ENCODE data around the gene KHSRP. TPM values are rescaled to one million over a fixed set of nuclear protein-coding genes. Genes with fewer than 3 reads are reported as not detected.

KHSRP gene
- total RNA-seq, 1 donor from 2014 or later, result 175 TPM

- peak overlapping the region; percentile 88 for H3K4me3 ChIP-seq (ENCODE audit: low read depth, low read length)
- H3K27me3 ChIP-seq (ENCODE audit: control insufficient read depth, insufficient read depth, low read length), result no peaks in the 10 kb centered on the region
- no peak for TF ChIP-seq CTCF (IDR thresholded peaks at IDR 0.05; ENCODE audit: insufficient read depth, low read length, poor library complexity, severe bottlenecking)
- no peak for DNase-seq (ENCODE audit: low read depth)
- H3K36me3 ChIP-seq (ENCODE audit: control insufficient read depth, insufficient read depth, low read length), result peaks cover 2% of the 10 kb centered on the region
Observed at GRCh38 chr19:6392221-6393073, 32.2 kb downstream of the KHSRP start.

- Histone ChIP-seq H3K36me3 (ENCODE audit: control insufficient read depth, insufficient read depth, low read length) (peaks cover 2% of the 10 kb centered on the region), H3K4me3 (ENCODE audit: low read depth, low read length) (no peak overlapping the region), H3K27me3 (ENCODE audit: control insufficient read depth, insufficient read depth, low read length) (no peaks in the 10 kb centered on the region)
- no peak for TF ChIP-seq CTCF (IDR thresholded peaks at IDR 0.05; ENCODE audit: insufficient read depth, low read length, poor library complexity, severe bottlenecking)
- no peak for DNase-seq (ENCODE audit: low read depth)
Observed at GRCh38 chr19:6387372-6387771, 37.2 kb downstream of the KHSRP start.

- no peak for DNase-seq (ENCODE audit: low read depth)
- Histone ChIP-seq H3K4me3 (ENCODE audit: low read depth, low read length) (no peak overlapping the region), H3K36me3 (ENCODE audit: control insufficient read depth, insufficient read depth, low read length) (peaks cover 1% of the 10 kb centered on the region), H3K27me3 (ENCODE audit: control insufficient read depth, insufficient read depth, low read length) (no peaks in the 10 kb centered on the region)
- no peak for TF ChIP-seq CTCF (IDR thresholded peaks at IDR 0.05; ENCODE audit: insufficient read depth, low read length, poor library complexity, severe bottlenecking)
Observed at GRCh38 chr19:6384381-6384780, 40.2 kb downstream of the KHSRP start.

- Histone ChIP-seq H3K27me3 (ENCODE audit: control insufficient read depth, insufficient read depth, low read length) (no peaks in the 10 kb centered on the region), H3K36me3 (ENCODE audit: control insufficient read depth, insufficient read depth, low read length) (peaks cover 1% of the 10 kb centered on the region), H3K4me3 (ENCODE audit: low read depth, low read length) (no peak overlapping the region)
- TF ChIP-seq CTCF (IDR thresholded peaks at IDR 0.05; ENCODE audit: insufficient read depth, low read length, poor library complexity, severe bottlenecking), result no peak
- DNase-seq (ENCODE audit: low read depth), result no peak
Observed at GRCh38 chr19:6383188-6383587, 41.4 kb downstream of the KHSRP start.

GRCh38 chr19:6381030-6381750 lies 43.4 kb downstream of the KHSRP start:
- TF ChIP-seq CTCF (IDR thresholded peaks at IDR 0.05; ENCODE audit: insufficient read depth, low read length, poor library complexity, severe bottlenecking), result no peak
- no peak for DNase-seq (ENCODE audit: low read depth)
- peaks cover 1% of the 10 kb centered on the region for H3K36me3 ChIP-seq (ENCODE audit: control insufficient read depth, insufficient read depth, low read length)
- no peaks in the 10 kb centered on the region for H3K27me3 ChIP-seq (ENCODE audit: control insufficient read depth, insufficient read depth, low read length)
- H3K4me3 ChIP-seq (ENCODE audit: low read depth, low read length), result no peak overlapping the region
